WERI-Rb-1 (cell line): ENCODE results near the gene PLAC9.
"Not testable (repeated sequence)": the region's sequence is repeated elsewhere in the genome, so short reads cannot be mapped to it uniquely, and the experiment has no call there.

ENCODE experiments used
- DNase-seq: peaks from one replicate; pipeline ENCODE4 v3.0.0-alpha.2; 2020
- H3K27ac ChIP-seq: fragments of 250-450 bp; sonication (Bioruptor Pico); 2 replicates; pipeline ENCODE4 v1.5.1; 2020; ENCODE audit warnings: mild to moderate bottlenecking, moderate library complexity
- H3K27me3 ChIP-seq: fragments of 250-450 bp; sonication (Bioruptor Pico); 2 replicates; pipeline ENCODE4 v1.5.1; 2021; ENCODE audit warnings: mild to moderate bottlenecking, low read depth, moderate library complexity; ENCODE audit not compliant: insufficient read depth, severe bottlenecking
- H3K36me3 ChIP-seq: fragments of 250-450 bp; sonication (Bioruptor Pico); 2 replicates; pipeline ENCODE4 v1.5.1; 2020; ENCODE audit warnings: mild to moderate bottlenecking, moderate library complexity
- H3K4me3 ChIP-seq: 2 replicates; pipeline ENCODE4 v1.5.1; 2011; ENCODE audit warnings: low read depth, mild to moderate bottlenecking, control low read depth, low read length
- H3K9me3 ChIP-seq: fragments of 250-450 bp; sonication (Bioruptor Pico); 2 replicates; pipeline ENCODE4 v1.5.1; 2021; ENCODE audit warnings: mild to moderate bottlenecking, moderate library complexity; ENCODE audit not compliant: severe bottlenecking
- TF ChIP-seq, protein P1 (sequence below): IDR thresholded peaks from 2 replicates; pipeline ENCODE4 v1.5.1; 2011; ENCODE audit warnings: low read depth, mild to moderate bottlenecking, control low read depth, inconsistent platforms, low read length

Gene PLAC9

DNA sequence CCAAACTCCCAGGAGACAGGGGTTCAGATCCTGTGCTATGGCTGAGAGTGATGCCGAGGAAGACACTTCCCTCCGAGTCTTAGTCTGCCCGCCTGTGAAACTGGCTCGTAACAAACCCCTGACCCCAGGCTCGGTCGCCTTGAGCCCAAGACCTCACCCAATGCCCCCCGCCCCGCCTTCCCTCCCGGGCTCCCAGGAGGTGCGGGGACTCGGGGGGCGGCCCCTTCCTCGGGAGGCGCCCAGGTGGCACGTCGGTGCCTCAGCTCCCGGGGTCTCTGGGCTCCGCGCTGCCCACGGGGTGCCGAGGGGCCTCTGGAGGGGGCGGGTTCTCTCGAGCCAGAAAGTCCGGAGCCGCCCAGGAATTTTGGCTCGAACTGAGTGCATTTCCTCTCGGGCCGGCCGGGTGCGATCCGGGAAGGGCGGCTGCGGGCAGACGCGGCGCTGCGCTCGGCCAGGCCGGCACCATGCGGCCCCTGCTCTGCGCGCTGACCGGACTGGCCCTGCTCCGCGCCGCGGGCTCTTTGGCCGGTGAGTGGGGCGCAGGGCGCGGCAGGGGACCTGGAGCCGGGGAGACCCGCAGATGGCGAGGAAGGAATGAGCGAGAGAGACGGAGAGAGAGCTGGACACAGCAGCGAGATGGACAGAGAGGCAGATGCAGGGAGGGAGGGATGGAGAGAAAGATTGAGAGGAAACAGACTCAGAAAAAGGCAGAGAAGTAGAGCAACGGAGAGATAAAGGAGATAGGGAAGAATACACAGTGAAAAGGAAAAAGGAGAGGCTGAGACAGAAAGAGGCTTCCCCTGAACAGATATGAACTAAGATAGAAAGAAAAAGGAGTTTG is at the start of gene PLAC9:
TSS of gene PLAC9 (plus strand) at position 432 of the 841 bp plus-strand sequence. CDS start at position 465, 33 bp downstream.
- TF ChIP-seq, protein P1, sequence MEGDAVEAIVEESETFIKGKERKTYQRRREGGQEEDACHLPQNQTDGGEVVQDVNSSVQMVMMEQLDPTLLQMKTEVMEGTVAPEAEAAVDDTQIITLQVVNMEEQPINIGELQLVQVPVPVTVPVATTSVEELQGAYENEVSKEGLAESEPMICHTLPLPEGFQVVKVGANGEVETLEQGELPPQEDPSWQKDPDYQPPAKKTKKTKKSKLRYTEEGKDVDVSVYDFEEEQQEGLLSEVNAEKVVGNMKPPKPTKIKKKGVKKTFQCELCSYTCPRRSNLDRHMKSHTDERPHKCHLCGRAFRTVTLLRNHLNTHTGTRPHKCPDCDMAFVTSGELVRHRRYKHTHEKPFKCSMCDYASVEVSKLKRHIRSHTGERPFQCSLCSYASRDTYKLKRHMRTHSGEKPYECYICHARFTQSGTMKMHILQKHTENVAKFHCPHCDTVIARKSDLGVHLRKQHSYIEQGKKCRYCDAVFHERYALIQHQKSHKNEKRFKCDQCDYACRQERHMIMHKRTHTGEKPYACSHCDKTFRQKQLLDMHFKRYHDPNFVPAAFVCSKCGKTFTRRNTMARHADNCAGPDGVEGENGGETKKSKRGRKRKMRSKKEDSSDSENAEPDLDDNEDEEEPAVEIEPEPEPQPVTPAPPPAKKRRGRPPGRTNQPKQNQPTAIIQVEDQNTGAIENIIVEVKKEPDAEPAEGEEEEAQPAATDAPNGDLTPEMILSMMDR, result no peak

GRCh38 chr10:80090121-80090520 is 42.4 kb upstream of the PLAC9 start:
- H3K36me3 ChIP-seq, result no peaks in the 10 kb centered on the region
- H3K27ac ChIP-seq, result no peak overlapping the region
- no peaks in the 10 kb centered on the region for H3K27me3 ChIP-seq
- H3K4me3 ChIP-seq, result no peak overlapping the region
- H3K9me3 ChIP-seq, result no peaks in the 10 kb centered on the region
- DNase-seq, result no peak
- TF ChIP-seq, protein P1, result no peak

More for the DNA sequence above, at the start of gene PLAC9:
- Histone ChIP-seq H3K27me3 (peaks cover 3% of the 10 kb centered on the region), H3K36me3 (no peaks in the 10 kb centered on the region), H3K27ac (no peak within 1 kb of the TSS), H3K4me3 (peak within 1 kb of the TSS; percentile 67), H3K9me3 (no peaks in the 10 kb centered on the region)
- no peak for DNase-seq

DNA sequence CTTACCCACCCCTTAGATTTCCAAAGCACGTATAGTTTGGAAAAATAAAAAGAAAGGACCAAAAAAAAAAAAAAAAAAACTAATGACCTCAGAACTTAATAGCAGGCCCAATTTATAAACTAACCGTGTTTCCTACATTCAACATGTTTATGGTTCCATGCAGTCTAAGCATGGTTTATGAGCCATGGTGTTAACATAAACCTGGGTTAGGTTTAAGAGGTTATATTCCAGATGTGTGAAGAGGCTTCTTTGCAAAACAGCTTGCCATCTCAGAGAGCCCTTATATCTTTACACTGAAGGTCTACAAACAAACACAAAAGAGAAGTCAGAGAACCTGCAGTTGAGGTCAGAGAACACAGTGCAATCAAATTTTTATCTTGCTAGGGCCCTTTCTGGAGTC is 38.3 kb upstream of the PLAC9 start:
- H3K9me3 ChIP-seq, result no peaks in the 10 kb centered on the region
- TF ChIP-seq, protein P1, result no peak

GRCh38 chr10:80098272-80098671 is 34.3 kb upstream of the PLAC9 start:
- H3K4me3 ChIP-seq, H3K9me3 ChIP-seq, DNase-seq, H3K27me3 ChIP-seq, H3K36me3 ChIP-seq, H3K27ac ChIP-seq: not testable (repeated sequence)

More for the DNA sequence above, 38.3 kb upstream of the PLAC9 start:
- Histone ChIP-seq H3K27ac (no peak overlapping the region), H3K27me3 (no peaks in the 10 kb centered on the region), H3K36me3 (no peaks in the 10 kb centered on the region), H3K4me3 (no peak overlapping the region)
- no peak for DNase-seq

- H3K4me3 ChIP-seq, H3K27ac ChIP-seq, H3K9me3 ChIP-seq, H3K36me3 ChIP-seq, H3K27me3 ChIP-seq, DNase-seq: not testable (repeated sequence)
These were observed 33.2 kb upstream of the PLAC9 start for GRCh38 chr10:80099295-80099694.

DNA sequence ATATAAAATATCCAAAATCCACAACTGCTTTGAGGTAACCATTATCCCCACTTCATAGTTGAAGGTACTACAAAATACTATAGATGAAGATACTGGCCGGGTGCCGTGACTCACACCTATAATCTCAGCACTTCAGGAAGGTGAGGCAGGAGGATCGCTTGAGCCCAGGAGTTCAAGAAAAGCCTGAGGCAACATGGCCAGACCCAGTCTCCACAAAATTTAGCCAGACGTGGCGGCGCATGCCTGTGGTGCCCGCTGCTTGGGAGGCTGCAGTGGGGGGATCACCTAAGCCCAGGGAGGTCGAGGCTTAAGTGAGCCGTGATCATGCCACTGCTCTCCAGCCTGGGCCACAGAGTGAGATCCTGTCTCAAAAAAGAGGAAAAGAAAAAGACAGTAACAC is 32.4 kb upstream of the PLAC9 start:
- TF ChIP-seq, protein P1, result no peak
- no peak overlapping the region for H3K27ac ChIP-seq
- no peaks in the 10 kb centered on the region for H3K9me3 ChIP-seq
- H3K27me3 ChIP-seq, result no peaks in the 10 kb centered on the region
- no peaks in the 10 kb centered on the region for H3K36me3 ChIP-seq
- DNase-seq, result no peak
- H3K4me3 ChIP-seq, result no peak overlapping the region
